A549 (cell line): ENCODE data around the gene EGFL8. TPM values are rescaled to one million over a fixed set of nuclear protein-coding genes. Genes with fewer than 3 reads are reported as not detected.
A peak's percentile ranks its signal among the peaks of the same experiment; 100 is the strongest.

Experiments used
- ATAC-seq, 2 experiments: fragments of 200-7000 bp in 1 of 2; fragments of >200 bp in 1 of 2; cut with Nextera tagmentation in 1 of 2; cut with Tn5 transposase in 1 of 2; 3 replicates each; pipeline versions ENCODE4 v1.8.0 to v1.9.1; 2018 to 2020; ENCODE audit warnings: mild to moderate bottlenecking in 1 of 2, moderate library complexity in 1 of 2
- CTCF ChIA-PET: fragments of 300-600 bp; sonication (Branson Sonifier 250); formaldehyde crosslinking; extraction: SDS; loops from one replicate; lab custom pipeline; 2021; ENCODE audit warnings: antibody characterized with exemption, inconsistent platforms; lab: Yijun Ruan, JAX
- POLR2A ChIA-PET: fragments of 350-600 bp; formaldehyde crosslinking; extraction: SDS; loops from one replicate; lab custom pipeline; 2021; ENCODE audit warnings: antibody characterized with exemption, inconsistent platforms; lab: Yijun Ruan, JAX
- DNase-seq, 2 experiments: peaks; one replicate each; pipeline versions ENCODE4 v3.0.0 to v3.0.0-alpha.2; 2011 to 2016; ENCODE audit warnings: low read depth in 1 of 2, low spot score in 1 of 2
- FAIRE-seq: peaks from 2 replicates; lab custom pipeline; 2011; peaks lifted over from hg19 to GRCh38; lab: Jason Lieb, UNC
- H3K27ac ChIP-seq, 2 experiments: fragments of >200 bp; sonication (Bioruptor Twin); formaldehyde crosslinking; 3 replicates each; pipeline ENCODE4 v1.5.1; 2016 to 2017
- H3K4me1 ChIP-seq: fragments of >200 bp; sonication (Bioruptor Twin); formaldehyde crosslinking; 3 replicates; pipeline ENCODE4 v1.6.1; 2016
- H3K4me2 ChIP-seq: fragments of >200 bp; sonication (Bioruptor Twin); formaldehyde crosslinking; 3 replicates; pipeline ENCODE4 v1.6.1; 2016
- H3K4me3 ChIP-seq: fragments of >200 bp; sonication (Bioruptor Twin); formaldehyde crosslinking; 3 replicates; pipeline ENCODE4 v1.5.1; 2016
- H3K9me3 ChIP-seq: fragments of >200 bp; sonication (Bioruptor Twin); formaldehyde crosslinking; 3 replicates; pipeline ENCODE4 v1.6.1; 2016
- BCL3 ChIP-seq: fragments of >200 bp; sonication (Bioruptor Twin); formaldehyde crosslinking; IDR thresholded peaks from 3 replicates; pipeline ENCODE4 v1.6.1; 2016
- CHD2 ChIP-seq: fragments of 150-350 bp; IDR thresholded peaks from 2 replicates; pipeline ENCODE4 v1.6.1; 2014; ENCODE audit warnings: low read length; ENCODE audit not compliant: partially characterized antibody
- CTCF ChIP-seq: fragments of >200 bp; sonication (Bioruptor Twin); formaldehyde crosslinking; IDR thresholded peaks from 3 replicates; pipeline ENCODE4 v1.5.1; 2016
- E2F6 ChIP-seq: IDR thresholded peaks from 2 replicates; pipeline ENCODE4 v1.6.1; 2012; ENCODE audit warnings: low read depth, borderline replicate concordance
- EHF ChIP-seq: fragments of 250-450 bp; sonication (Bioruptor Pico); IDR thresholded peaks from 2 replicates; pipeline ENCODE4 v1.5.0; 2020; ENCODE audit warnings: mild to moderate bottlenecking
- HOXB5 ChIP-seq: fragments of 250-450 bp; sonication (Bioruptor Pico); IDR thresholded peaks from 2 replicates; pipeline ENCODE4 v1.5.0; 2020; ENCODE audit warnings: mild to moderate bottlenecking, moderate library complexity
- JUNB ChIP-seq: fragments of >200 bp; sonication (Bioruptor Twin); formaldehyde crosslinking; IDR thresholded peaks from 2 replicates; pipeline ENCODE4 v1.6.1; 2016
- MAZ ChIP-seq: fragments of 150-350 bp; IDR thresholded peaks from 2 replicates; pipeline ENCODE4 v1.6.1; 2014; ENCODE audit warnings: antibody characterized with exemption, low read depth, low read length, borderline replicate concordance
- RAD21 ChIP-seq, 2 experiments: fragments of >200 bp in 1 of 2; sonication (Bioruptor Twin) in 1 of 2; formaldehyde crosslinking in 1 of 2; IDR thresholded peaks in 1 of 2; conservative IDR thresholded peaks in 1 of 2; 2 replicates in 1 of 2; 3 replicates in 1 of 2; pipeline ENCODE4 v1.6.1; 2012 to 2018; ENCODE audit warnings: inconsistent platforms in 1 of 2
- RARB ChIP-seq: fragments of 250-450 bp; sonication (Bioruptor Pico); IDR thresholded peaks from 2 replicates; pipeline ENCODE4 v1.8.0; 2021; ENCODE audit warnings: mild to moderate bottlenecking, moderate library complexity
- RFX5 ChIP-seq: fragments of 450-650 bp; IDR thresholded peaks from 2 replicates; pipeline ENCODE4 v1.7.1; 2014; ENCODE audit warnings: antibody characterized with exemption, mild to moderate bottlenecking, moderate library complexity
- SMC3 ChIP-seq: fragments of >200 bp; sonication (Bioruptor Twin); formaldehyde crosslinking; IDR thresholded peaks from 3 replicates; pipeline ENCODE4 v1.6.1; 2018; ENCODE audit warnings: inconsistent platforms
- ZNF302 ChIP-seq: fragments of 250-450 bp; sonication (Bioruptor Pico); IDR thresholded peaks from 2 replicates; pipeline ENCODE4 v1.9.0; 2021; ENCODE audit warnings: inconsistent platforms, mild to moderate bottlenecking, moderate library complexity
- WGBS: methylation state at CpG from one replicate; pipeline ENCODE4 v1.1.6; 2017; ENCODE audit errors: missing lambda C conversion rate; 5-methylcytosine and 5-hydroxymethylcytosine counted together
- polyA plus RNA-seq, 4 experiments: library from polyadenylated mRNA; depleted of rRNA in 3 of 4; stranded (reverse); fragments of >200 nt; fragmentation: RNase III in 1 of 4; extraction: RNeasy Plus Mini Kit Qiagen cat#74134 plus additional on column Dnase treatment in 1 of 4; gene quantifications; 2 replicates in 3 of 4; 3 replicates in 1 of 4; pipeline ENCODE4 v1.2.3, GENCODE V29; 2011 to 2017

Gene EGFL8
- polyA plus RNA-seq, 2 of the 4 experiments (the other 2 are of a cell fraction), result 2.0 to 3.1 TPM

GRCh38 chr6:32118782-32119628 is 45.4 kb upstream of the EGFL8 start:
- peak; percentile 89 to 95 for ATAC-seq
- Histone ChIP-seq H3K4me3 (no peak overlapping the region), H3K27ac (no peak overlapping the region), H3K9me3 (no peaks in the 10 kb centered on the region), H3K4me2 (peak overlapping the region; percentile 30; the same call in 1 of the 3 replicates), H3K4me1 (peaks cover 14% of the 10 kb centered on the region; the same call in 1 of the 3 replicates)
- 36% methylated on average over 11 of the region's 17 CpGs for WGBS
- FAIRE-seq, result no peak
- ChIA-PET CTCF (interaction anchor here (0.7 to 6.2 kb wide), 30 partner anchors 10 to 668 kb away, joined by 3 to 41 read pairs (median 6); partner anchors contain the start of genes AGPAT1, ATF6B, EGFL8 and FKBPL), POLR2A (interaction anchor here (0.5 to 2.0 kb wide), 3 partner anchors 10 to 305 kb away, joined by 3 to 10 read pairs (median 6); partner anchors contain the start of gene ATF6B)
- TF ChIP-seq SMC3, result peak; percentile 67
- TF ChIP-seq HOXB5 (CRISPR knock-in tag), result no peak
- TF ChIP-seq MAZ, result no peak
- no peak for TF ChIP-seq RARB (CRISPR knock-in tag)
- peak; percentile 73 for TF ChIP-seq CTCF
- TF ChIP-seq JUNB, result no peak
- no peak for TF ChIP-seq ZNF302 (CRISPR knock-in tag)
- TF ChIP-seq RAD21 (conservative IDR thresholded peaks at IDR 0.05 in 1 of 2, IDR thresholded peaks at IDR 0.05 in 1 of 2), result peak; percentile 76 to 78
- peak; percentile 69 to 83 for DNase-seq

- 94% methylated on average over 9 of the region's 12 CpGs for WGBS
- DNase-seq (no peak), ATAC-seq (no peak), FAIRE-seq (no peak)
- TF ChIP-seq EHF (CRISPR knock-in tag), result no peak
- Histone ChIP-seq H3K4me3 (no peak overlapping the region), H3K4me2 (no peak overlapping the region), H3K4me1 (0 out of 3 replicates have a peak, but pooled peaks cover 4% of the 10 kb centered on the region), H3K27ac (no peak overlapping the region), H3K9me3 (no peaks in the 10 kb centered on the region)
- CTCF ChIA-PET, result interaction anchor here (1.1 to 3.2 kb wide), 2 partner anchors 9 to 34 kb away, joined by 6 to 37 read pairs; partner anchors contain the start of genes ATF6B and FKBPL
- POLR2A ChIA-PET, result no interaction called here
Observed at GRCh38 chr6:32120573-32121059, 43.8 kb upstream of the EGFL8 start.

GRCh38 chr6:32123681-32124080 is 40.7 kb upstream of the EGFL8 start:
- FAIRE-seq, result no peak
- no peak overlapping the region for H3K4me2 ChIP-seq
- TF ChIP-seq RFX5 (no peak), BCL3 (no peak), CHD2 (no peak), E2F6 (no peak)
- H3K4me1 ChIP-seq, result peaks cover 12% of the 10 kb centered on the region
- H3K27ac ChIP-seq, result no peak overlapping the region
- DNase-seq, result no peak
- ChIA-PET CTCF (interaction anchor here (0.5 to 0.7 kb wide), 2 partner anchors 24 to 76 kb away, joined by 3 read pairs; no protein-coding TSS in a partner anchor), POLR2A (no interaction called here)
- 87% methylated on average over 4 of the region's 4 CpGs for WGBS
- no peak for ATAC-seq
- no peak overlapping the region for H3K4me3 ChIP-seq
- H3K9me3 ChIP-seq, result no peaks in the 10 kb centered on the region
